GM19395 (cell line): ENCODE measurements around the gene MAP3K5.
"Not testable (repeated sequence)": the region's sequence is repeated elsewhere in the genome, so short reads cannot be mapped to it uniquely, and the experiment has no call there.

ENCODE experiments used
- ATAC-seq: cut with Tn5 transposase; IDR thresholded peaks from one replicate; pipeline ENCODE4 v1.9.1; 2021; ENCODE audit warnings: mild to moderate bottlenecking, moderate library complexity; ENCODE audit not compliant: unreplicated experiment

Gene MAP3K5

DNA sequence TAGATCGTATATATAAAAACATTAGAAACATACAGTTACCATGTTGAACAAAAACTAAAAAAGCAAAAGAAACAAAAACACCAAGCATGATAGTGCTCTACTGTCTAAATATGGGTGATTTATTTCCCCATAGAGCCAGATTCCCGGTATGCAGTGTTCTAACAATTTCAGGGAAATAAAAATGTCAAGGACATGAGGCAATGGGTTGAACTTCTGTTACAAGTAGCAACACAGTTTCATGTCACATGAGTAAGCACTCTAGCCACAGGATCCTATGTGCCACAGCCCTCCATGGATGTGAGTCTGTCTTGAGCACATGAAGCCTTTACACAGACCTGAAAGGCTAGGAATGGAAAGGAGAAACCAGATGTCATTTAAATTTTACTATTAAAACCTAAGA is 96.0 kb downstream of the MAP3K5 start:
- ATAC-seq: no peak

DNA sequence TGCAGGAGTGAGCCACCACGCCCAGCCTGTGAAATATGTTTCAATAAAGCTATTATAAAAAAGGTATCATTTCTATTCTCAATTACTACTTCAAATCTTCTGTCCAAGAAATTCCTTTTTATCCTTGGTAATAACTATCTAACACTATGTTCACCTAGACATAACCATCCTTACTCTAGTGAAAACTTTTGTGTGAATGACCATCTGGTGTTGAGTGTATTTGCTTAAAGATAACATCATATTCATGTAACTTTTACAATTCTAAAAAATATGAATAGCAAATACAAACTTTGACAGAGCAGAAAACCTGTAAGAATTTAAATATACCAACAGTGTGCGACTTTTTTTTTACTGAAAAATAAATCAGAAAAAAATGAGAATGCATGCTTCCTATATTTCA is 96.9 kb downstream of the MAP3K5 start:
- ATAC-seq: no peak

DNA sequence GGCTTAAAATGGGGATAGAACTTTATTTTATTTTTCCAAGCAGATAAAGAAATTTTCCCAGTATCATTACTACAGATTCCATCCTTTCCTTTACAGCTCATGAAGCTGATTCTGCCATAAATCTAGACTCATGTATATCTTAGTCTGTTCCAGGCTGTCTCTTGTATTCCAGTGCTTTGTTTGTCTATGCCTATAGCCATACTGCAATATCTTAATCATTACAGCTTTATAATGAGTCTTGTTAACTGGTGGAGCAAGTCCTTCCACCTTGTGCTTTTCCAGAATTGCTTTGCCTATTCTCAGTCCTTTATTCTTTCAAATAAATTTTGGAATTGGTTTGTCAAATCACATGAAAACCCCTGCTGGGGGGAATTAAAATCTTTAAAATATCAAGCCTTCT is 99.2 kb downstream of the MAP3K5 start:
- ATAC-seq: no peak

GRCh38 chr6:136687894-136688293 is 104.4 kb downstream of the MAP3K5 start:
- not testable (repeated sequence) for ATAC-seq

DNA sequence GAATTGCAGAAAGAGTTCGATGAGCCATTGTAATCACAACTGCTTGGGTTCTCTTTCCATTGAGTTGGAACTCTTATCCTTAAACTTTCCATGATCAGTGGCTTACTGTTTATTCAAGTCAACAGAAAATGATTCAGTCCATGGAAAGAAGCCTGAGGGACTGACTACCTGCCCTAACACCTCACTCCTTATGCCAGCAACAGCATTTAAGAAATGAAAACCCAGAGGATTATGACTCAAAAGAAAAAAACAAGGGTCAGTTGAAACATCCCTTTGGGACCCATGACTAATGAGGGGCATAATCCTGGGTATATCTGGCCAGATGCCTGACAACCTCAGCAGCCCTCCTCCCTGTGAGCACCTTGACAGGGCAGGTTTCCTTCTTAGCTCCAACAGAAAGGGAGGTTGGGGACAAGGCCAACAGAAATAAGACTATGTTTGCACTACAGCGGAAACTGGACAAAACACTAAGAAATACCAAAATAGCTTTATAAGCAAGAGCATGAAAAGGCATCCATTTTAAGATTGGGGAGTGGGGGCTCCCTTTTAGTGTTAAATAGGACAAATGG is 106.7 kb downstream of the MAP3K5 start:
- no peak for ATAC-seq

DNA sequence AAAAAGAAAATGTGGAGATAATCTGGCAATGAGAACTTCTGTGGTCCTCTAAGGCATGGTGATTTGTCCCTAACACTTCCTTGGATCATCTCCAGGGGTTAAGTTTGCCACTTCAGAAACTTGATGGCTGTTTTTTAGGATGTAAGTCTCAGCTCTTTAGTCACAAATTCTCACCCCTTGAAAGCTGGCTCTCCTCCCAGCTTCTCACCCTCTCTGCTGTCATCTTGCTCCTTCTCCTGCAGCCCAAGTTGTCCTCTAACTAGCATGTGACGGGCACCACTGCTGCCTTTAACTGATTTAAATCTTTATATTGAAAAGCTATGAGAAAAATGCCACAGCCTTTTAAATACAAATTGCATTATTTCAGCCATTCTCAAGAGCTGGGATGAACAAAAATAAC is 107.8 kb downstream of the MAP3K5 start:
- no peak for ATAC-seq

DNA sequence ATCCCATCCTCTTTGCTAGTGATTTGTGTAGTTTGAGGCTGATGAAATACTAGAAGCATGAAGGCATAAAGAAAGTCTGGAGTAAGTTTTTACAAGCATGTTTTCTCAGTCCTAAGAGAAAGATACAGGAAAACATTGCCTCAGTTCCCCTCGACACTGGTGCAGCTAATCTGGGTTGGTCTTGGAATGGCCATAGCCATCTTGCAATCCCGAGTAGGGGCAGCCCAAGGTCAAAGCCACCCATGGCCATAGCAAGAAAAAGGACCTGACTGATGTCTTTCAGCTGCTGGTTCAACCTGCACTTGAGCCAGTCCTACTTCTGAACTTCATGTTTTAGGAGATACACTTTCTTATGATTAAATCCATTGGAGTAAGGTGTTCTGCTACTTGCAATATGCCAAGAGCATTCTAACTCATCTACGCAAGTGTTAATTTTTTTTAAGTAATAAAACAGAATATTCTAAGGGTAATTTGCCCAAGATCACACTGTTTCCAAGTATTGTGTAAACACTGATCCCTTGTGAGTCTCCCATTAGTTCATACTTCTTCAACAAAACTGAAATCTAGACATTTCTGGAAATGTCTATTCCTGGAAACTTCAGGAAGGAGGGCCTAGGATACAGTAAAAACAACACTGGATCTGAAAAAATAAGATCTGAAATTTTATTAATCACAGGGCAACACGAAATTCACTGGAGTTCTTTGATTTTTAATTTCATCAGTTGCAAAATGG is 108.9 kb downstream of the MAP3K5 start:
- ATAC-seq: no peak

DNA sequence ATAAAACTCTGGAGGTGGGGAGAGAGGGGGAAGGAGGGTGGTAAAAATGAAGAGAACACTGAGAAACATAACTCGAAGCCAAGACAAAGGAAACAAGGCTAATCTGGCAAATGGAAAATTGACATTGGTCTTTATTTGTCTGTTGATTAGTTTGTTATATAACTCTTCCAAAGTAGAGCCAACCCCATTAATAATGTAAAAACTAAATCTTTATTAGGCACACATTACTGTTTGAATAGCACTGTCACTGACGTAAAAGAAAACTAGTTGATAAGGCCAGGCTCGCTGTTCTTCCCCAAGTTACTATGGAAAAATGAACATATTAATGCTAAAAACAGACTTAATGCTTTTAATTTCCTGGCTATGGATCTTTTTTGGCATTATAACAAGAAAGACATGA is 110.0 kb downstream of the MAP3K5 start:
- ATAC-seq: no peak

- ATAC-seq: no peak
Measured at GRCh38 chr6:136677822-136678221, 114.5 kb downstream of the MAP3K5 start.

DNA sequence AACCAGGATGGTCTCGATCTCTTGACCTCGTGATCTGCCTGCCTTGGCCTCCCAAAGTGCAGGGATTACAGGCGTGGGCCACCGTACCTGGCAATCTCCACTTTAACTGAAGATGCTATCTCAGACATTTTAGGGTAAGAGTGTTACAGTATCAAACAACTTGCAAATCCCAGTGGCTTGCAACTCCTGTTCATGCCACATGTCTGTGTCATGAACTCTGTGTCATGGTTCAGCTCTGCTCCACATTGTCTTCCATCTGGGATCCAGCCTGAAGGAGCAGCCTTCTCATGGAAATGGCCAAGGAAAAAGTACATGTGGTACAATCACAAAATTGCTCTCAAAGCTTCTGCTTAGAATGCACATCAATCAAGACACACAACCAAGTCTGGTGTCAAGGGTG is 114.9 kb downstream of the MAP3K5 start:
- ATAC-seq: no peak

DNA sequence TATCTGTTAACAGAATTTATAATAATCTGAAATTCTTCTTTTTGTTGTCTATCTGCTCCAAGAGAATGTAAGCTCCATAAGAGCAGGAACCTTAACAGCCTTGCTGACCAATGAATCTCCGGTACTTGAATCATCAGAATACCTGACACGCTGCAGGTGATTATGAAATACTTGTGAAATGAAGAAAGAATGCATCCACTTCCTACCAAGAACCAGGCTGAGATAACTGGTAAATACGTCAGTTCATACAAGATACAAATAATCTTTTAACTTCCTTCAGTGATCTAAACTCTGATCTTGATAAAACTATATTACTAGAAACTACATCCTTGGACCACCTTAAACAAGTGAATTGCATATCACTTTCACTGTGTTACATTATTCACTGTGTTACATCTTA is 116.2 kb downstream of the MAP3K5 start:
- ATAC-seq: no peak

DNA sequence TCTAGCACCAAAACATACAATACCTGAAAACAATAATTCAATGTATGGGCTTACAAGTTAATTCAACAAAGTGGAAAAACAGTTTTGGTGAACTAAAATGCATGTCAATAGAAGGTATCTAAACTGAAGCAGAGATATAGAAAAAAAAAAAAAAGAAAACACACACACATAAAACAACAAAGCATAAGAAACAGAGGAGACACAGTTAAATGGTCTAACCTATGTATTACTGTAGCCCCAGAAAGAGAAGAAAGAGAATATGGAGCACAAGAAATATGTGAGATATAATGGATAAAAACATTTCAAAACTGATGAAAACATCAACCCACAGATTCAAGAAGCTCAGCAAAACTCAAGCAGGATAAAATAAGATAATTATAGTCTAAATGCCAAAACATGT is 118.7 kb downstream of the MAP3K5 start:
- ATAC-seq: no peak

DNA sequence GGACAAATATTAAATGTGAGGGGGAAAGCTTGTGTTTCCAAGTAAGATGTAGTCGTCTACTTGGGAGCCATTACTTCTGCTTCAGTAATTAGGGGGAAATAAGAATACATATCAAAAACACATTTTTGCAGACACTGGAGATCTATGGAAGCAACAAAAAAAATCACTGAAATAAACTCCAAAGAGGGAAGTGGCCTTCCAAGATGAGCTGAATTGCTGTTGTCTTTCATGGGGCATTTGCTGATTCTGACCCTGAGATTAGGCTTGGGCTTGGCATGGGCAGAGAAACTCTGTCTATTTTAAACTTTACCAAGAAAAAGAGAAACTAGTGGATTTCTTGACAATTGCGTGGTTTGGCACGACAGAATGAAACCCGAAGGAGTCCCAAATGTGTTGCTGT is 120.1 kb downstream of the MAP3K5 start:
- no peak for ATAC-seq

- ATAC-seq: no peak
Measured at GRCh38 chr6:136669299-136669699, 123.0 kb downstream of the MAP3K5 start.

- ATAC-seq: no peak
Measured at GRCh38 chr6:136668571-136668970, 123.7 kb downstream of the MAP3K5 start.

DNA sequence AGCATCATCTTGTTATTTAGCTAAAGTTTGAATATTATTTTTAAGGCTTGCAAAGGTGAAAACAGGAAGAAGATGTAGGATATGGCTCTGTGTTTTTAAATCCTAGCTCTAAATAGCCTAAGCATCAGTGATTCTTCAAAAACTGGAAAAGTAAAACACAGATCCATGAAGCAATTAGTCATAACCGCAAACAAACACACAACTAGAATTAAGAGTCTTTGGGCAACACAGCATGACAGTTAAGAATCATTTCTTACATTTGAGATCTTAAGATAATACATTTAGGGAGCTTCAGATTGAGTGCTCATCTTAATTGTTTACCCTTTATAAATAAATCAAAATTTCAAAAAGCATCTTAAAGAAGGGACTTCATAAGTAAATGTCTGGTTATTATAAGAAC is 126.2 kb downstream of the MAP3K5 start:
- ATAC-seq: no peak

DNA sequence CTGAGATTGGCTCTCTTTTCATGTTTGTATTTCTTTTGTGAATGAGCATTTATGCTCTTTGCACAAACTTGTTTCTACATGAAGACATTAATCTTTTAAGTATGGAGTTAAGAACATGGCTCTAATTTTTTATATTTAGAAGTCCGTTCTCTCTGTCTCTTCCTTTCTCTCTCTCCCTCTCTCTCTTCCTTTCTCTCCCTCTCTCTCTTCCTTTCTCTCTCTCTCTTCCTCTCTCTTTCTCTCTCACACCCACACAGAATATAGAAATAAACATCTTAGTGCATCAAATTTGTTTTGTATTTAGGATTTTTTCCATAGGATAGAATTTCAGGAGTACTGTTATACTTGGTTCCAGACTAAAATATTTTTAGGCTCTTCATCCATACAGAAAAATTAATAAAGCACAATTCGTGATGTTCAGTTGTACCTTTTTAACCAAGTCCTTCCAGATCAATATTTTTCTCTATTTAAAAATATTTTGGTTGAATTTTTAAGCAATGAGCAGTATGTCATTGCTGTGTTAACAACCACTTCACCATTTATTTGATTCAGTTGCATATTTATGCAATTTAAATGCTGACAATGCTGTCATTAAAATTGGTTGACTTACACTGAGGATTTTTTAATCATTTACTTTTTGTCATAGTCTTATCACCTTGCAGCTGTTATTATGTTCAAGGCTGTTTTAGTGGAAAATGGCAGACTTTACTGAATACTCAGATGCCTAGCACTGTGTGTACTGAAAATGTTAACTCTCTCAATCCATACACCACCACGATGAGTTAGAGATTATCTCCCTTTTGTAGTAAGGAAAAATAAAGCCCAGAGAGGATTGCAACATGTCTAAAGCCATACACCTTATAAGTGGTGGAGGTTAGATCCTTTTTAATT is 129.7 kb downstream of the MAP3K5 start:
- ATAC-seq: no peak

- ATAC-seq: no peak
Measured at GRCh38 chr6:136660727-136661126, 131.6 kb downstream of the MAP3K5 start.

GRCh38 chr6:136659991-136660499 is 132.2 kb downstream of the MAP3K5 start:
- ATAC-seq: no peak

GRCh38 chr6:136658711-136659110 is 133.6 kb downstream of the MAP3K5 start:
- no peak for ATAC-seq

GRCh38 chr6:136657666-136658065 is 134.6 kb downstream of the MAP3K5 start:
- ATAC-seq: no peak

- ATAC-seq: no peak
Measured at GRCh38 chr6:136656121-136656520, 136.2 kb downstream of the MAP3K5 start.
